DMS79 treated with DMSO at 0.1 percent for 48 hours (cell line): ENCODE results near the gene CUL3.

ENCODE experiments used
- DNase-seq: peaks from one replicate; lab custom pipeline; 2025; lab: John Stamatoyannopoulos, UW

Gene CUL3

GRCh38 chr2:224472137-224472536, 113.0 kb downstream of the CUL3 start:
- no peak for DNase-seq

GRCh38 chr2:224469374-224469964, 115.7 kb downstream of the CUL3 start:
- no peak for DNase-seq

- DNase-seq, result no peak
These were observed 118.8 kb downstream of the CUL3 start for GRCh38 chr2:224466304-224466895.

DNA sequence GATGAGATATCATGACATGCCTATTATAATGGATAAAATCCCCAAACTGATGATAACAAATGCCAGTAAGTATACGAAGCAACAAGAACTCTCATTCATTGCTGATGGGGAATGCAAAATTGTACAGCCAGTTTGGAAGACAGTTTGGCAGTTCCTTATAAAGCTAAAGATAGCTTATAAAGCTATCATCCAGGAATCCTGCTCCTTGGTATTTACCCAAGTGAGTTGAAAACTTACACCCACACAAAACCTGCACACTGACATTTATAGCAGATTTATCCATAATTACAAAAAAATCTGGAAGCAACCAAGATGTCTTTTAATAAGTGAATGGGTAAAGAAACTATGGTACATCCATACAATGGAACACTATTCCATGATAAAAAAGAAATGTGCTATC, 123.8 kb downstream of the CUL3 start:
- DNase-seq, result no peak

DNA sequence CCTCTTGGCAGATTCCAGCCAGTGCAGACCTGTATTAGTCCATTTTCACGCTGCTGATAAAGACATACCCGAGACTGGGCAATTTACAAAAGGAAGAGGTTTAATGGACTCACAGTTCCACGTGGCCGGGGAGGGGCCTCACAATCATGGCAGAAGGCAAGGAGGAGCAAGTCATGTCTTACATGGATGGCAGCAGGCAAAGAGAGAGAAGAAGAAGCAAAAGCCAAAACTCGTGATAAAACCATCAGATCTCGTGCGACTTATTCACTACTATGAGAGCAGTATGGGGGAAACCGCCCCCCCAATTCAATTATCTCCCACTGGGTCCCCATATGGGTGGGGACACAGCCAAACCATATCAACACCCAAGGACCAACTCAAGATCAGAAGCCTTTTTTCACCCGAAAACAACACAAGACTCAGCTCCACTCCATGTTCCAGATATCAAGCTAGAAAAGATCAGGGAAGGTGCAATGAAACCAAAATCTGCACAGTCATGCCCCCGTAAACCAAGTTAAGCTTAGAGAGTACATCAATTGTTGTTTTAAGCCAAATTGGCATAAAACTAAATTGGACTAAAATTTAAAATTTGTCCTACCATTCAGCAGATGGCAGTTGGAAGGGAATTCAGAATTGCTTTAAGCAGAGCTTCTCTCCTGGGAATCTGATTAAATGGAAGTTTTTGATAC, 127.6 kb downstream of the CUL3 start:
- DNase-seq, result no peak

- no peak for DNase-seq
These were observed 131.3 kb downstream of the CUL3 start for GRCh38 chr2:224453892-224454291.

- no peak for DNase-seq
These were observed 135.7 kb downstream of the CUL3 start for GRCh38 chr2:224449212-224450147.

GRCh38 chr2:224448236-224448635, 136.9 kb downstream of the CUL3 start:
- no peak for DNase-seq

- DNase-seq, result no peak
These were observed 140.4 kb downstream of the CUL3 start for GRCh38 chr2:224444783-224445182.

DNA sequence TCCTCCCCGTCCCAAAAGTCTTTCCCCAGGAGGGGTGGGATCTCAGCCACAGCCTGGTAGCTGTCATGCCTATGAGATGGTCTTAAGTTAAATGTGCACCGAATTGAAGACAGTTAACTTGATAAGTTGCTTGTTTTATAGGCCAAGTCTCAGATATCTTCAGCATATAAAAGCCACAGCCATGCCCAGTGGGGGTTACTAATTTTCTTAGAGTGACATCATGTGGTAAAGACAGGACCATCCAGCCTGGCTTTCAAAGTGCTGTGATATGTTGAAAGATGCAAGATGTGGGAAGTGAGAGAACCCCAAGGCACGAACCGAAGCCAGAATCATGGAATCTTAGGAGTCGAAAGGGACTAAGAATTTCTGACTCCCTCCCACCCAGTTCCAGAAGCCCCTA, 141.1 kb downstream of the CUL3 start:
- DNase-seq, result no peak

GRCh38 chr2:224442071-224442967, 142.8 kb downstream of the CUL3 start:
- DNase-seq, result no peak

GRCh38 chr2:224440988-224441387, 144.2 kb downstream of the CUL3 start:
- DNase-seq, result no peak

DNA sequence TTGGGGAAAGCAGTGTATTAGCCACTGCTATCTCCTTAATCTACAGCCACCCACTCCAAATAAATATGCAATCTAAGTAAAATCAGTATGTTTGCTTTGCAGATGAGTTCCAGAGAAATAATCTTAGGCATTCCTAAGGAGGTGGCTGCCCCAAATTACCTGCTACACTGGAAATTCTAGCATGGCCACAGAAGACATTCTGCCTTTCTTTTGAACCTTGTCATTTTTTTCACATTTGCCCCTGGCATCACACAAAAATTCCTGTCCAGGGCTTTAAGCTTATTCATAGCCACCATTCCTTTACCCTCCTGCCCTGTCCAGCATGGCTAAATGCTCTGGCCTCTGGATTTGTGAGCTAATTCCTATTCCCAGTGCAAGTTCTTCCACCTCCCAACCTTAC, 146.4 kb downstream of the CUL3 start:
- no peak for DNase-seq

- no peak for DNase-seq
These were observed 148.5 kb downstream of the CUL3 start for GRCh38 chr2:224436634-224437033.

GRCh38 chr2:224434618-224435017, 150.5 kb downstream of the CUL3 start:
- DNase-seq, result no peak

DNA sequence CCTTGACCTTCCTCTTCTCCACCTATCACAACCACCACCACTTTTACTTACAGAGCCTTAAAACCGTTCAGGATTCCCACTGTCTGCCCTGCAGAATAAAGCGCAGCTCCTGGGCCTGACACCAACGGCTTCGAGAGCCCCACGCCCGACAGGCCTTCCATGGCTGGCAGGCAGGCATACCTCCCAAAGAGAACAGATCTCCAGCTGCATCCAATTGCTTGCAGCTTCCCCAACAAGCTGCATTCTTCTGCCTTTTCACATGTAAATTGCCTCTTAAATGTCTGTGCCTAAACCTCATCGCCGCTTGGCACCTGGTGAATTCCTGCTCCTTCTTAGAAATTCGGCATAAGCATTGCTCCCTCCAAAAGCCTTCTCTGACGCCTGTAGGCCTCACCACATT, 151.7 kb downstream of the CUL3 start:
- DNase-seq, result no peak

DNA sequence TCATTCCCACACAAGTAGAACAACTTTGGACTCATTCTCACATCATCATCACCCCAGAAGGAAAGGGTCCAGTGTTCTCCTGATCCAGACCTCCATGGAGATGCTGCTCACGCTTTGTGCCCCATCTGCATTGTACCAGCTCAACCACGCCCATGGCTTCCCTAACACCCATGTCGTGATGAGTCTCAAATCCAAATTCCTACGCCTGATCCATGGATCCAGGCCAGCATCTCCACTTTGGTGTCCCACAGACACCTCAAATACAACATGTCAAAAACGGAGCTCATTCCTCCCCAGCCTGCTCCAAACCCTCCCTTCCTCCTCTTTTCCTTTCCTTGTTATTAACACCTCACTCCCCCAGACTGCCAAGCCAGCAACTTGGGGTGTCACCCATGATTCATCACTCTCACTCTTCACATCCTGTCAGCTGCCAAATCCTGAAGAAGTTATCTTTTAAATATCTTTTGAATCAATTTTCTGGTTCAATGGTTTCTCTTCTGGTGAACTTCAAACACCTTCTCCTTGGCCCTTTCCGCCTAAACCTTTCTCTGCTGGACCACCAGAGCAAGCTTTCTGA, 153.1 kb downstream of the CUL3 start:
- no peak for DNase-seq

- DNase-seq, result no peak
These were observed 155.7 kb downstream of the CUL3 start for GRCh38 chr2:224429441-224429810.

DNA sequence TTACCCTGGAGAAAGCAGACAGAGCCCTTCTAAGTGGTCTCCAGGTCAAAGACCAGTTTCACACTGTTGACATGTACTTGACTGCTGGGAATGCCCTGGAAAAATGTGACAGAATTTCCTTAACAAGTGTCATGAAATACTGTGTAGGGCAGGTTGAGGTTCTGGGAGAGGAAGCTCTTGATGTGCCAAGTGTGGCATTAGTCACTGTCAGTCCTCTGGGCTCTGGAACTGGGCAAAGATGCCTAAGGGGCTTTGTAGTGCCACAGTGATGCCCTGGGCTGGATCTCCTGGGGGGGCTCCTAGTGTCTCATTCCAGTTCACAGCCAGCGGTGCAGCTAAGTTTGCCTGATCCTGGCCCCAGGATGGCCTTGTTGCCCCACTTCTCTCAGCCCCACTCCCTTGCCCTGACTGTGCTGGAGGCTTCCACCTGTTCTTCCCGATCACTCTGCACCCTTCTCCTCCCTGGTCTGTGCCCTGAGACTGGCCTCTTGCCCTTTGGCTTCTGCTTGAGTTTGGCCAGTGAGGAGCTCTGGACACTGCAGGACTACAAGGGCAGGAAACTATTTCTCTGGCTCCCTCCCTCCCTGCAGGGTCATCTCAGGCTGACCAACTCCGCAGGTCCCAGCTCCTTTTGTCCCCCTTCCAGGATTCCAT, 156.2 kb downstream of the CUL3 start:
- DNase-seq, result no peak

DNA sequence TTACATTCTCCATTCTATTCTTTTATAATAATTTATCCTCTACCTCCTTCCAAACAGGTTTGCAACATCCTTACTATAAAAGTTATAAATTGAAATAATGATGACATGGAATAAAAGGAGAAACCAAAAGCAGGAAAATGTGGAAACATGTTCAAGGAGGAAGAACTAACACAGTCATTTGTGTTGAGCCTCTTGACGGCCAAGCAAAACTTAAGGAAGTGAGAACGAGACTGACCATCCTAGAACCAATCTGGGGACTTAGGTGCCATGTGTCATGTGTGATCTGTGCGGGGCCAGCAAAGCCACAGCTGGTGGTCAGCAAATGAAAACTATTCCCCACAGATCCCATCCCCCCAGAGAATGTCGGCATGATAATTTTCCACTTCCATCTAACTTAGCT, 157.7 kb downstream of the CUL3 start:
- DNase-seq, result no peak

DNA sequence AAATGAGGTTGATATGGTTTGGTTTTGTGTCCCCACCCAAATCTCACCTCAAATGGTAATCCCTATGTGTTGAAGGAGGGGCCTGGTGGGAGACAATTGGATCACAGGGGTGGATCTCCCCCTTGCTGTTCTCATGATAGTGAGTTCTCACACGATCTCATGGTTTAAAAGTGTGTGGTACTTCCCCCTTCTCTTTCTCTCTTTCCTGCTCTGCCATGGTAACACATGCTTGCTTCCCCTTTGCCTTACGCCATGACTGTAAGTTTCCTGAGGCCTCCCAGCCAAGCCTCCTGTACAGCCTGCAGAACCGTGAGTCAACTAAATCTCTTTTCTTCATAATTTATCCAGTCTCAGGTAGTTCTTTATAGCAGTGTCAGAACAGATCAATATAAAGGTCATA, 158.5 kb downstream of the CUL3 start:
- DNase-seq, result no peak
